ENCODE data around the gene PEPD. TPM values are rescaled to one million over a fixed set of nuclear protein-coding genes. Genes with fewer than 3 reads are reported as not detected.

PEPD gene
- total RNA-seq, 1 donor from 2014 or later = 84.7 TPM

- H3K4me3 Mint-ChIP-seq = no peak overlapping the region
- DNase-seq (ENCODE audit: extremely low spot score, unreplicated experiment) = no peak
- TF ChIP-seq CTCF (conservative IDR thresholded peaks at IDR 0.05) = no peak
- H3K27ac Mint-ChIP-seq = no peak overlapping the region
- no peaks in the 10 kb centered on the region for H3K4me1 Mint-ChIP-seq (ENCODE audit: unreplicated experiment)
- H3K36me3 Mint-ChIP-seq = no peaks in the 10 kb centered on the region
- H3K27me3 Mint-ChIP-seq = peaks cover 12% of the 10 kb centered on the region
- H3K9me3 Mint-ChIP-seq = peaks cover 8% of the 10 kb centered on the region
Observed at GRCh38 chr19:33358408-33358807, 163.2 kb downstream of the PEPD start.

- Mint-ChIP-seq H3K36me3 (no peaks in the 10 kb centered on the region), H3K4me3 (no peak overlapping the region), H3K4me1 (ENCODE audit: unreplicated experiment) (no peaks in the 10 kb centered on the region), H3K27ac (no peak overlapping the region), H3K27me3 (peaks cover 10% of the 10 kb centered on the region), H3K9me3 (peaks cover 8% of the 10 kb centered on the region)
- TF ChIP-seq CTCF (conservative IDR thresholded peaks at IDR 0.05) = no peak
- DNase-seq (ENCODE audit: extremely low spot score, unreplicated experiment) = no peak
Observed at GRCh38 chr19:33357556-33357955, 164.0 kb downstream of the PEPD start.

- no peak overlapping the region for H3K27ac Mint-ChIP-seq
- H3K9me3 Mint-ChIP-seq = peaks cover 8% of the 10 kb centered on the region
- no peak overlapping the region for H3K4me3 Mint-ChIP-seq
- no peaks in the 10 kb centered on the region for H3K4me1 Mint-ChIP-seq (ENCODE audit: unreplicated experiment)
- no peak for DNase-seq (ENCODE audit: extremely low spot score, unreplicated experiment)
- no peak for TF ChIP-seq CTCF (conservative IDR thresholded peaks at IDR 0.05)
- peaks cover 7% of the 10 kb centered on the region for H3K27me3 Mint-ChIP-seq
- no peaks in the 10 kb centered on the region for H3K36me3 Mint-ChIP-seq
Observed at GRCh38 chr19:33355535-33355934, 166.1 kb downstream of the PEPD start.

- Mint-ChIP-seq H3K4me3 (no peak overlapping the region), H3K9me3 (peaks cover 5% of the 10 kb centered on the region), H3K36me3 (no peaks in the 10 kb centered on the region), H3K27me3 (peaks cover 19% of the 10 kb centered on the region), H3K4me1 (ENCODE audit: unreplicated experiment) (no peaks in the 10 kb centered on the region), H3K27ac (peak overlapping the region; percentile 89)
- TF ChIP-seq CTCF (conservative IDR thresholded peaks at IDR 0.05) = no peak
- no peak for DNase-seq (ENCODE audit: extremely low spot score, unreplicated experiment)
Observed at GRCh38 chr19:33350538-33351309, 170.9 kb downstream of the PEPD start.

- DNase-seq (ENCODE audit: extremely low spot score, unreplicated experiment) = no peak
- Mint-ChIP-seq H3K4me1 (ENCODE audit: unreplicated experiment) (peaks cover 3% of the 10 kb centered on the region), H3K4me3 (no peak overlapping the region), H3K9me3 (no peaks in the 10 kb centered on the region), H3K36me3 (no peaks in the 10 kb centered on the region), H3K27me3 (peaks cover 28% of the 10 kb centered on the region), H3K27ac (no peak overlapping the region)
- TF ChIP-seq CTCF (conservative IDR thresholded peaks at IDR 0.05) = no peak
Observed at GRCh38 chr19:33349319-33350289, 172.0 kb downstream of the PEPD start.

Data from type B pancreatic cell (in vitro differentiated cells).